ENCODE data around the gene RETREG2.

The RETREG2 gene

GRCh38 chr2:219179601-219180465 lies 1.8 kb downstream of the RETREG2 start:
- H4K8ac ChIP-seq (ENCODE audit: low read depth, low read length), result no peak overlapping the region
- H3K4me3 ChIP-seq (ENCODE audit: low read length in 2 of 2), result no peak overlapping the region
- no peak overlapping the region for H2BK15ac ChIP-seq (ENCODE audit: low read length)
- peaks cover 5% of the 10 kb centered on the region for H3K79me1 ChIP-seq (ENCODE audit: low read depth, low read length)
- DNase-seq (ENCODE audit: low spot score), result no peak
- H3K27me3 ChIP-seq (ENCODE audit: control insufficient read depth in 3 of 3, insufficient read depth in 3 of 3, low read depth in 1 of 3, low read length in 3 of 3), result no peaks in the 10 kb centered on the region
- no peak overlapping the region for H2AFZ ChIP-seq (ENCODE audit: low read length)
- no peak overlapping the region for H2BK120ac ChIP-seq (ENCODE audit: low read depth, low read length)
- H3K4me2 ChIP-seq (ENCODE audit: insufficient read depth, low read length, poor library complexity, severe bottlenecking), result no peak overlapping the region
- no peak overlapping the region for H3K4ac ChIP-seq (ENCODE audit: low read length)
- H3K9me3 ChIP-seq (replicated peaks in 1 of 2; ENCODE audit: control insufficient read depth in 2 of 2, insufficient read depth in 1 of 2, low read depth in 1 of 2, low read length in 2 of 2), result no peaks in the 10 kb centered on the region
- H2BK5ac ChIP-seq (ENCODE audit: low read length), result no peak overlapping the region
- H3K27ac ChIP-seq (replicated peaks; ENCODE audit: low read length), result no peak overlapping the region
- WGBS, 2 donors (ENCODE audit: extremely low coverage in 2 of 2, insufficient read length in 2 of 2, insufficient replicate concordance in 1 of 2), result no CpG with 5 or more reads among the region's 9 CpGs
- no peak overlapping the region for H3K14ac ChIP-seq (ENCODE audit: low read length)
- no peak overlapping the region for H3K23ac ChIP-seq (ENCODE audit: low read depth, low read length, poor library complexity)
- no peak overlapping the region for H4K91ac ChIP-seq (ENCODE audit: low read depth, low read length, poor library complexity)
- H2BK12ac ChIP-seq (ENCODE audit: low read length), result no peak overlapping the region
- H3K36me3 ChIP-seq (replicated peaks in 1 of 2; ENCODE audit: control insufficient read depth in 2 of 2, insufficient read depth in 2 of 2, low read length in 2 of 2), result peaks cover 35 to 54% of the 10 kb centered on the region in 2 donors
- peaks cover 8 to 9% of the 10 kb centered on the region in 2 donors for H3K4me1 ChIP-seq (ENCODE audit: control insufficient read depth in 2 of 2, insufficient read depth in 1 of 2, low read depth in 1 of 2, low read length in 2 of 2)
- no peak overlapping the region for H3K9ac ChIP-seq (ENCODE audit: low read depth, low read length, poor library complexity)
- no peak overlapping the region for H2AK5ac ChIP-seq (ENCODE audit: low read depth, low read length)
- H3K18ac ChIP-seq (ENCODE audit: low read length), result no peak overlapping the region

DNA sequence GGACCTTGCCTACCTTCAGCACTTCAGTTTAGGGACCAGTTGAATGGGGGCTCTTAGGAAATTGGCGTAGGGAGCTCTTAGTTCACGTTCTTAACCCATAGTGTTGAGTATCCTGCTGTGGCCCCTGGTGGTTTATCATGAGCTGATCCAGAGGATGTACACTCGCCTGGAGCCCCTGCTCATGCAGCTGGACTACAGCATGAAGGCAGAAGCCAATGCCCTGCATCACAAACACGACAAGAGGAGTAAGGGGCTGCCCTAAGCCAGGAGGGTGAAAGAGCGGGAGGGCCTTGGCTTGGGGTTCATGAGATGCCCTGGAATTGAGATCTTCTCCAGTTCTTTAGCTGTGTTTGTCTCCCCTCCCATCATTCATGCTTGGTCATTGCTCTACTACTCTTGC lies 2.9 kb downstream of the RETREG2 start:
- peak overlapping the region; percentile 26 for H2BK5ac ChIP-seq (ENCODE audit: low read length)
- H4K91ac ChIP-seq (ENCODE audit: low read depth, low read length, poor library complexity), result no peak overlapping the region
- H3K23ac ChIP-seq (ENCODE audit: low read depth, low read length, poor library complexity), result peak overlapping the region; percentile 61
- no peak overlapping the region for H4K8ac ChIP-seq (ENCODE audit: low read depth, low read length)
- H3K9ac ChIP-seq (ENCODE audit: low read depth, low read length, poor library complexity), result no peak overlapping the region
- H2BK15ac ChIP-seq (ENCODE audit: low read length), result no peak overlapping the region
- no peak overlapping the region for H3K27ac ChIP-seq (replicated peaks; ENCODE audit: low read length)
- H3K9me3 ChIP-seq (replicated peaks in 1 of 2; ENCODE audit: control insufficient read depth in 2 of 2, insufficient read depth in 1 of 2, low read depth in 1 of 2, low read length in 2 of 2), result no peaks in the 10 kb centered on the region
- no peak overlapping the region for H3K4ac ChIP-seq (ENCODE audit: low read length)
- no peak overlapping the region for H2AK5ac ChIP-seq (ENCODE audit: low read depth, low read length)
- H3K36me3 ChIP-seq (replicated peaks in 1 of 2; ENCODE audit: control insufficient read depth in 2 of 2, insufficient read depth in 2 of 2, low read length in 2 of 2), result peaks cover 33 to 52% of the 10 kb centered on the region in 2 donors
- no peak overlapping the region for H2BK120ac ChIP-seq (ENCODE audit: low read depth, low read length)
- no peak overlapping the region for H3K4me2 ChIP-seq (ENCODE audit: insufficient read depth, low read length, poor library complexity, severe bottlenecking)
- H2AFZ ChIP-seq (ENCODE audit: low read length), result no peak overlapping the region
- no peak overlapping the region for H3K18ac ChIP-seq (ENCODE audit: low read length)
- no peak for DNase-seq (ENCODE audit: low spot score)
- no peak overlapping the region for H2BK12ac ChIP-seq (ENCODE audit: low read length)
- no peaks in the 10 kb centered on the region for H3K27me3 ChIP-seq (ENCODE audit: control insufficient read depth in 3 of 3, insufficient read depth in 3 of 3, low read depth in 1 of 3, low read length in 3 of 3)
- peaks cover 7 to 8% of the 10 kb centered on the region in 2 donors for H3K4me1 ChIP-seq (ENCODE audit: control insufficient read depth in 2 of 2, insufficient read depth in 1 of 2, low read depth in 1 of 2, low read length in 2 of 2)
- no peak overlapping the region for H3K4me3 ChIP-seq (ENCODE audit: low read length in 2 of 2)
- H3K79me1 ChIP-seq (ENCODE audit: low read depth, low read length), result peaks cover 5% of the 10 kb centered on the region
- WGBS, 2 donors (ENCODE audit: extremely low coverage in 2 of 2, insufficient read length in 2 of 2, insufficient replicate concordance in 1 of 2), result no CpG with 5 or more reads among the region's 5 CpGs
- H3K14ac ChIP-seq (ENCODE audit: low read length), result no peak overlapping the region

GRCh38 chr2:219181531-219181930 lies 3.5 kb downstream of the RETREG2 start:
- no peak overlapping the region for H3K4ac ChIP-seq (ENCODE audit: low read length)

DNA sequence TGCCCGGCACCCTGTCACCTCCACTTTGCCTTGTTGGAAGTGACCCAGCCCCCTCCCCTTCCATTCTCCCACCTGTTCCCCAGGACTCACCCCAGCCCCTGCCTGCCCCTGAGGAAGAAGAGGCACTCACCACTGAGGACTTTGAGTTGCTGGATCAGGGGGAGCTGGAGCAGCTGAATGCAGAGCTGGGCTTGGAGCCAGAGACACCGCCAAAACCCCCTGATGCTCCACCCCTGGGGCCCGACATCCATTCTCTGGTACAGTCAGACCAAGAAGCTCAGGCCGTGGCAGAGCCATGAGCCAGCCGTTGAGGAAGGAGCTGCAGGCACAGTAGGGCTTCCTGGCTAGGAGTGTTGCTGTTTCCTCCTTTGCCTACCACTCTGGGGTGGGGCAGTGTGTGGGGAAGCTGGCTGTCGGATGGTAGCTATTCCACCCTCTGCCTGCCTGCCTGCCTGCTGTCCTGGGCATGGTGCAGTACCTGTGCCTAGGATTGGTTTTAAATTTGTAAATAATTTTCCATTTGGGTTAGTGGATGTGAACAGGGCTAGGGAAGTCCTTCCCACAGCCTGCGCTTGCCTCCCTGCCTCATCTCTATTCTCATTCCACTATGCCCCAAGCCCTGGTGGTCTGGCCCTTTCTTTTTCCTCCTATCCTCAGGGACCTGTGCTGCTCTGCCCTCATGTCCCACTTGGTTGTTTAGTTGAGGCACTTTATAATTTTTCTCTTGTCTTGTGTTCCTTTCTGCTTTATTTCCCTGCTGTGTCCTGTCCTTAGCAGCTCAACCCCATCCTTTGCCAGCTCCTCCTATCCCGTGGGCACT lies 4.5 kb downstream of the RETREG2 start:
- Histone ChIP-seq H3K4me1 (ENCODE audit: control insufficient read depth in 2 of 2, insufficient read depth in 1 of 2, low read depth in 1 of 2, low read length in 2 of 2) (peaks cover 5 to 6% of the 10 kb centered on the region in 2 donors), H4K8ac (ENCODE audit: low read depth, low read length) (no peak overlapping the region), H2AK5ac (ENCODE audit: low read depth, low read length) (no peak overlapping the region), H2AFZ (ENCODE audit: low read length) (no peak overlapping the region), H3K23ac (ENCODE audit: low read depth, low read length, poor library complexity) (no peak overlapping the region), H2BK12ac (ENCODE audit: low read length) (no peak overlapping the region), H2BK5ac (ENCODE audit: low read length) (no peak overlapping the region), H3K36me3 (replicated peaks in 1 of 2; ENCODE audit: control insufficient read depth in 2 of 2, insufficient read depth in 2 of 2, low read length in 2 of 2) (peaks cover 33 to 52% of the 10 kb centered on the region in 2 donors), H3K9me3 (replicated peaks in 1 of 2; ENCODE audit: control insufficient read depth in 2 of 2, insufficient read depth in 1 of 2, low read depth in 1 of 2, low read length in 2 of 2) (no peaks in the 10 kb centered on the region), H3K18ac (ENCODE audit: low read length) (no peak overlapping the region), H2BK15ac (ENCODE audit: low read length) (no peak overlapping the region), H3K4me2 (ENCODE audit: insufficient read depth, low read length, poor library complexity, severe bottlenecking) (no peak overlapping the region), H3K14ac (ENCODE audit: low read length) (no peak overlapping the region), H3K79me1 (ENCODE audit: low read depth, low read length) (peaks cover 2% of the 10 kb centered on the region), H3K4me3 (ENCODE audit: low read length in 2 of 2) (no peak overlapping the region), H4K91ac (ENCODE audit: low read depth, low read length, poor library complexity) (no peak overlapping the region), H3K4ac (ENCODE audit: low read length) (no peak overlapping the region), H3K27ac (replicated peaks; ENCODE audit: low read length) (no peak overlapping the region), H2BK120ac (ENCODE audit: low read depth, low read length) (no peak overlapping the region), H3K9ac (ENCODE audit: low read depth, low read length, poor library complexity) (no peak overlapping the region), H3K27me3 (ENCODE audit: control insufficient read depth in 3 of 3, insufficient read depth in 3 of 3, low read depth in 1 of 3, low read length in 3 of 3) (no peaks in the 10 kb centered on the region)
- no peak for DNase-seq (ENCODE audit: low spot score)
- WGBS, 2 donors (ENCODE audit: extremely low coverage in 2 of 2, insufficient read length in 2 of 2, insufficient replicate concordance in 1 of 2), result no CpG with 5 or more reads among the region's 8 CpGs

More at GRCh38 chr2:219181531-219181930, 3.5 kb downstream of the RETREG2 start:
- Histone ChIP-seq H3K9me3 (replicated peaks in 1 of 2; ENCODE audit: control insufficient read depth in 2 of 2, insufficient read depth in 1 of 2, low read depth in 1 of 2, low read length in 2 of 2) (no peaks in the 10 kb centered on the region), H2BK12ac (ENCODE audit: low read length) (no peak overlapping the region), H3K27me3 (ENCODE audit: control insufficient read depth in 3 of 3, insufficient read depth in 3 of 3, low read depth in 1 of 3, low read length in 3 of 3) (no peaks in the 10 kb centered on the region), H4K91ac (ENCODE audit: low read depth, low read length, poor library complexity) (no peak overlapping the region), H3K18ac (ENCODE audit: low read length) (no peak overlapping the region), H3K79me1 (ENCODE audit: low read depth, low read length) (peaks cover 2% of the 10 kb centered on the region), H2AFZ (ENCODE audit: low read length) (no peak overlapping the region), H4K8ac (ENCODE audit: low read depth, low read length) (no peak overlapping the region), H3K36me3 (replicated peaks in 1 of 2; ENCODE audit: control insufficient read depth in 2 of 2, insufficient read depth in 2 of 2, low read length in 2 of 2) (peaks cover 33 to 52% of the 10 kb centered on the region in 2 donors), H3K14ac (ENCODE audit: low read length) (no peak overlapping the region), H2AK5ac (ENCODE audit: low read depth, low read length) (no peak overlapping the region), H2BK15ac (ENCODE audit: low read length) (no peak overlapping the region), H3K27ac (replicated peaks; ENCODE audit: low read length) (no peak overlapping the region), H2BK5ac (ENCODE audit: low read length) (peak overlapping the region; percentile 26), H3K23ac (ENCODE audit: low read depth, low read length, poor library complexity) (no peak overlapping the region), H3K4me2 (ENCODE audit: insufficient read depth, low read length, poor library complexity, severe bottlenecking) (no peak overlapping the region), H3K4me1 (ENCODE audit: control insufficient read depth in 2 of 2, insufficient read depth in 1 of 2, low read depth in 1 of 2, low read length in 2 of 2) (peaks cover 5 to 6% of the 10 kb centered on the region in 2 donors), H3K4me3 (ENCODE audit: low read length in 2 of 2) (no peak overlapping the region), H3K9ac (ENCODE audit: low read depth, low read length, poor library complexity) (no peak overlapping the region), H2BK120ac (ENCODE audit: low read depth, low read length) (no peak overlapping the region)
- no CpG with 5 or more reads among the region's 6 CpGs for WGBS, 2 donors (ENCODE audit: extremely low coverage in 2 of 2, insufficient read length in 2 of 2, insufficient replicate concordance in 1 of 2)
- no peak for DNase-seq (ENCODE audit: low spot score)
